Measurements from ENCODE around the gene QSOX2.

QSOX2 gene

GRCh38 chr9:136234597-136234996, 11.0 kb downstream of the QSOX2 start:
- no peak overlapping the region for H3K4me3 ChIP-seq (ENCODE audit: low read length)
- TF ChIP-seq CTCF (IDR thresholded peaks at IDR 0.05; ENCODE audit: insufficient read depth, low read depth, low read length, missing control alignments): no peak
- DNase-seq (ENCODE audit: low read depth): no peak

GRCh38 chr9:136233868-136234267, 11.7 kb downstream of the QSOX2 start:
- DNase-seq (ENCODE audit: low read depth): no peak
- no peak for TF ChIP-seq CTCF (IDR thresholded peaks at IDR 0.05; ENCODE audit: insufficient read depth, low read depth, low read length, missing control alignments)
- H3K4me3 ChIP-seq (ENCODE audit: low read length): no peak overlapping the region

- no peak overlapping the region for H3K4me3 ChIP-seq (ENCODE audit: low read length)
- no peak for DNase-seq (ENCODE audit: low read depth)
Observed at GRCh38 chr9:136233411-136233810, 12.2 kb downstream of the QSOX2 start.

GRCh38 chr9:136232969-136233368, 12.6 kb downstream of the QSOX2 start:
- no peak overlapping the region for H3K4me3 ChIP-seq (ENCODE audit: low read length)
- DNase-seq (ENCODE audit: low read depth): no peak
- TF ChIP-seq CTCF (IDR thresholded peaks at IDR 0.05; ENCODE audit: insufficient read depth, low read depth, low read length, missing control alignments): no peak

More at GRCh38 chr9:136233411-136233810, 12.2 kb downstream of the QSOX2 start:
- TF ChIP-seq CTCF (IDR thresholded peaks at IDR 0.05; ENCODE audit: insufficient read depth, low read depth, low read length, missing control alignments): no peak

GRCh38 chr9:136231478-136232297, 13.9 kb downstream of the QSOX2 start:
- H3K4me3 ChIP-seq (ENCODE audit: low read length): no peak overlapping the region
- TF ChIP-seq CTCF (IDR thresholded peaks at IDR 0.05; ENCODE audit: insufficient read depth, low read depth, low read length, missing control alignments): no peak
- no peak for DNase-seq (ENCODE audit: low read depth)

- no peak overlapping the region for H3K4me3 ChIP-seq (ENCODE audit: low read length)
- DNase-seq (ENCODE audit: low read depth): no peak
- TF ChIP-seq CTCF (IDR thresholded peaks at IDR 0.05; ENCODE audit: insufficient read depth, low read depth, low read length, missing control alignments): no peak
Observed at GRCh38 chr9:136230773-136231172, 14.8 kb downstream of the QSOX2 start.

GRCh38 chr9:136230365-136230764, 15.2 kb downstream of the QSOX2 start:
- no peak for DNase-seq (ENCODE audit: low read depth)
- H3K4me3 ChIP-seq (ENCODE audit: low read length): no peak overlapping the region
- no peak for TF ChIP-seq CTCF (IDR thresholded peaks at IDR 0.05; ENCODE audit: insufficient read depth, low read depth, low read length, missing control alignments)
